HCEC 1CT (cell line): Measurements from ENCODE around the gene ZNF787.
A peak's percentile ranks its signal among the peaks of the same experiment; 100 is the strongest.
"Not testable (repeated sequence)": the region's sequence is repeated elsewhere in the genome, so short reads cannot be mapped to it uniquely, and the experiment has no call there.

ENCODE experiments used
- DNase-seq: peaks from one replicate; pipeline ENCODE4 v3.0.0-alpha.2; 2017

The ZNF787 gene

GRCh38 chr19:56103027-56103614 is 18.0 kb downstream of the ZNF787 start:
- no peak for DNase-seq

- no peak for DNase-seq
Observed at GRCh38 chr19:56101746-56102535, 19.2 kb downstream of the ZNF787 start.

GRCh38 chr19:56101095-56101494 is 20.0 kb downstream of the ZNF787 start:
- no peak for DNase-seq

GRCh38 chr19:56099638-56100539 is 21.2 kb downstream of the ZNF787 start:
- DNase-seq = no peak

- no peak for DNase-seq
Observed at GRCh38 chr19:56098731-56099568, 22.1 kb downstream of the ZNF787 start.

GRCh38 chr19:56098237-56098636 is 22.9 kb downstream of the ZNF787 start:
- DNase-seq = not testable (repeated sequence)

- no peak for DNase-seq
Observed at GRCh38 chr19:56097776-56098175, 23.3 kb downstream of the ZNF787 start.

- DNase-seq = no peak
Observed at GRCh38 chr19:56097306-56097705, 23.8 kb downstream of the ZNF787 start.

- no peak for DNase-seq
Observed at GRCh38 chr19:56096665-56097064, 24.4 kb downstream of the ZNF787 start.

GRCh38 chr19:56094449-56094848 is 26.6 kb downstream of the ZNF787 start:
- DNase-seq = no peak

GRCh38 chr19:56092685-56093631 is 28.1 kb downstream of the ZNF787 start:
- no peak for DNase-seq

GRCh38 chr19:56091751-56092546 is 29.1 kb downstream of the ZNF787 start:
- no peak for DNase-seq

GRCh38 chr19:56091066-56091490 is 30.0 kb downstream of the ZNF787 start:
- peak; percentile 47 for DNase-seq

- DNase-seq = no peak
Observed at GRCh38 chr19:56089344-56089743, 31.8 kb downstream of the ZNF787 start.

- DNase-seq = no peak
Observed at GRCh38 chr19:56088497-56089215, 32.4 kb downstream of the ZNF787 start.

- no peak for DNase-seq
Observed at GRCh38 chr19:56087647-56088496, 33.2 kb downstream of the ZNF787 start.

- DNase-seq = no peak
Observed at GRCh38 chr19:56086671-56087430, 34.2 kb downstream of the ZNF787 start.
